ENCODE results near the gene TBC1D22A. TPM values are rescaled to one million over a fixed set of nuclear protein-coding genes. Genes with fewer than 3 reads are reported as not detected.
A peak's percentile ranks its signal among the peaks of the same experiment; 100 is the strongest.

TBC1D22A gene
- total RNA-seq, 4 donors from 2014 or later = 15.6 to 21.7 (median 20.5) TPM

DNA sequence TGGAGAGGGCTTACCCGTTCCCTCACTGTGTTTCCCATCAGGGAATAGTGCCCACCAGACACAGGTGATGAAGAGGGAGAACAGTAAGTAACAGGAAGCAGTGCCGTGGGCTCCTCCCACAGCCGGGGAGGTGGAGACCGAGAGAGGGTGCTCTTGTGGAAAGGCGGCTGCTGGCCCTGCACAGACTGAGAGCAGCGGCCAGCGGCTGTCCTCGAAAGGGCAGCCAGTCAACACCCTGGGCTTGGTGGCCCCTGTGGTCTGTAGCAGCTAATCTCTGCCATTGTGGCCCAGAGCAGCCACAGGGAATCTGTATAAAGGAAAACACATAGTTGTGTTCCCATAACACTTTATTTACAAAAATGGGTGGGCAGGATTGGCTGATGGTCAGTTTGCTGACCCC lies 121.9 kb downstream of the TBC1D22A start:
- no peak overlapping the region for H3K27ac ChIP-seq
- no peak for DNase-seq
- no peaks in the 10 kb centered on the region for H3K9me3 ChIP-seq
- no peak overlapping the region for H3K4me3 ChIP-seq
- intact Hi-C loops (cut with DNase I) = no loop called here
- H3K27me3 ChIP-seq = no peaks in the 10 kb centered on the region
- WGBS, 2 donors = 91 to 95% methylated on average over 6 to 8 of the region's 8 CpGs
- H3K4me1 ChIP-seq = no peaks in the 10 kb centered on the region
- H3K36me3 ChIP-seq = peaks cover 0 to 45% (median 0%) of the 10 kb centered on the region in 3 donors
- TF ChIP-seq, protein P1, sequence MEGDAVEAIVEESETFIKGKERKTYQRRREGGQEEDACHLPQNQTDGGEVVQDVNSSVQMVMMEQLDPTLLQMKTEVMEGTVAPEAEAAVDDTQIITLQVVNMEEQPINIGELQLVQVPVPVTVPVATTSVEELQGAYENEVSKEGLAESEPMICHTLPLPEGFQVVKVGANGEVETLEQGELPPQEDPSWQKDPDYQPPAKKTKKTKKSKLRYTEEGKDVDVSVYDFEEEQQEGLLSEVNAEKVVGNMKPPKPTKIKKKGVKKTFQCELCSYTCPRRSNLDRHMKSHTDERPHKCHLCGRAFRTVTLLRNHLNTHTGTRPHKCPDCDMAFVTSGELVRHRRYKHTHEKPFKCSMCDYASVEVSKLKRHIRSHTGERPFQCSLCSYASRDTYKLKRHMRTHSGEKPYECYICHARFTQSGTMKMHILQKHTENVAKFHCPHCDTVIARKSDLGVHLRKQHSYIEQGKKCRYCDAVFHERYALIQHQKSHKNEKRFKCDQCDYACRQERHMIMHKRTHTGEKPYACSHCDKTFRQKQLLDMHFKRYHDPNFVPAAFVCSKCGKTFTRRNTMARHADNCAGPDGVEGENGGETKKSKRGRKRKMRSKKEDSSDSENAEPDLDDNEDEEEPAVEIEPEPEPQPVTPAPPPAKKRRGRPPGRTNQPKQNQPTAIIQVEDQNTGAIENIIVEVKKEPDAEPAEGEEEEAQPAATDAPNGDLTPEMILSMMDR (IDR thresholded peaks at IDR 0.05) = no peak
- no peak for TF ChIP-seq POLR2A (IDR thresholded peaks at IDR 0.05)

DNA sequence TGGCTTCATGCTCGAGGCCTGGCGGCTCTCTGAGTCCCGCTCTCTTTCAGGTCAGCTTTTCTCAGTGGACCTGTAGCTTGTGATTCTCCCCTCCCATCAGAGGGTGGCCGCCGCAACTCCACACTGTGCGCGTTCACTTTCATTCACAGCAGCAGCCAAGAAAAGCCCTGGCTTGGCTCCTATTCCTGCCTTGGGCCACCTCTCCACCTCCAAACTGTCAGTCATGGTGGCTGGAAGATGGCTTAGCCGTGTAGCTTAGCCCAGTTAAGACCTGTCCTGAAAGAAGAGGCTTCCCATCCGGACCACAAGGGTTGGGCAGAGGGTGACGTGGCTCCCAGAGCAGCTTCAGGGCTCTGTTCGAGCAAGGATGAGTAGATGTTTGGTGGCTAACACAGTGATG lies 125.5 kb downstream of the TBC1D22A start:
- Histone ChIP-seq H3K36me3 (peaks cover 0 to 66% (median 0%) of the 10 kb centered on the region in 3 donors), H3K4me1 (no peaks in the 10 kb centered on the region), H3K9me3 (no peaks in the 10 kb centered on the region), H3K27me3 (no peaks in the 10 kb centered on the region), H3K4me3 (no peak overlapping the region), H3K27ac (no peak overlapping the region)
- DNase-seq = no peak
- intact Hi-C loops (cut with DNase I) = no loop called here
- 94% methylated on average over 7 to 10 of the region's 11 CpGs for WGBS, 2 donors
- no peak for TF ChIP-seq POLR2A (IDR thresholded peaks at IDR 0.05)

DNA sequence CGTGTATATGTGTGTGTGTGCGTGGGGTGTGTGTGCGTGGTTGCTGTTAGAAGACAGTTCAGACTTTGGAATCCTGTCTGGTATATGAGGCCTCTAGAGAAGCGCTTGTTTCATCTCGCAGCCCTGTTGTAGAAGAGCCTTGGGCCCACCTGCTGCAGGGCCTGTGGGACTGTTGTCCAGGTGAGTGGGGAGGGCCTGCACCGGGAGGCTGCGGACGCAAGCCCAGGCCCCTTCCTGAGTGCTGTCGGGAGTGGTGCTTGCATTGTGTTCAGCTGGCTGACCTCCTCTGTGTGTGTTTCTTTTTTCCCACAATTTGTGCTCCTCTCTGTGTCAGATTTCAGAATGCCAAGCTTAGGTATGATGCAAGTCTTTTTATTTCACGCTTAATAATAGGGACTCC lies 128.4 kb downstream of the TBC1D22A start:
- TF ChIP-seq POLR2A (IDR thresholded peaks at IDR 0.05) = no peak
- TF ChIP-seq, protein P1 (IDR thresholded peaks at IDR 0.05) = no peak
- intact Hi-C loops (cut with DNase I) = no loop called here
- Histone ChIP-seq H3K27ac (no peak overlapping the region), H3K4me3 (no peak overlapping the region), H3K9me3 (no peaks in the 10 kb centered on the region), H3K27me3 (no peaks in the 10 kb centered on the region), H3K4me1 (peaks cover 0 to 23% (median 0%) of the 10 kb centered on the region in 3 donors), H3K36me3 (peaks cover 0 to 71% (median 0%) of the 10 kb centered on the region in 3 donors)
- DNase-seq = no peak
- 95 to 99% methylated on average over 5 to 7 of the region's 10 CpGs for WGBS, 2 donors

DNA sequence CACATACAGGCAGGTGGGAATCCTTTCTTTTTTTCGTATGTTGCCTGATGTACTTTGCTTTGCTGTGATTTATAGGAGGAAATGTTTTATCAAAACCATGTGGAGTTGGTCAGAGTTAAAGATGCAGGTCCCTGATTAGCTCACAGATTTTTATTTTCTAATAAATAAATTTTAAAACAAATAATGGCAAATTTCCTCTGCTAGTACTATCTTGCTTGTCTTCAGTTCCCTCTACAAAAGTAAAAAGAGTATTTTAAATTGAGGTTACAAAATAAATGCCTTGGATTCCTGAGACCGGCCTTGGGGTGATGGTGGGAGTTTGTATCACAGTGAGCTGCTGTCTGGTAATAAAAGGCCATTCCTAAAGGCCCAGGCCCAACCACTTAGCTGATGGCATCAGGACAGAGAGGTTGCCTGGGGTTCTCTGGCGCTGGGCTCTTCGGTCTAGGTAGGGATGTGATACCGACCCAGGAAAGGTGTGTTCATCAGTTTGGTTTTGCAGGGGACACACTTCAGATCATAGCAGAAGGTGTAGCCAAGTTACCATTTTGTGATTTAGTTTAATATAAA lies 129.0 kb downstream of the TBC1D22A start:
- no peak for DNase-seq
- Histone ChIP-seq H3K4me1 (peaks cover 0 to 23% (median 0%) of the 10 kb centered on the region in 3 donors), H3K4me3 (no peak overlapping the region), H3K27ac (no peak overlapping the region), H3K36me3 (peaks cover 0 to 70% (median 0%) of the 10 kb centered on the region in 3 donors), H3K27me3 (no peaks in the 10 kb centered on the region), H3K9me3 (no peaks in the 10 kb centered on the region)
- TF ChIP-seq, protein P1 (IDR thresholded peaks at IDR 0.05) = no peak
- no peak for TF ChIP-seq POLR2A (IDR thresholded peaks at IDR 0.05)
- intact Hi-C loops (cut with DNase I) = no loop called here
- 97 to 98% methylated on average over 5 of the region's 5 CpGs for WGBS, 2 donors

DNA sequence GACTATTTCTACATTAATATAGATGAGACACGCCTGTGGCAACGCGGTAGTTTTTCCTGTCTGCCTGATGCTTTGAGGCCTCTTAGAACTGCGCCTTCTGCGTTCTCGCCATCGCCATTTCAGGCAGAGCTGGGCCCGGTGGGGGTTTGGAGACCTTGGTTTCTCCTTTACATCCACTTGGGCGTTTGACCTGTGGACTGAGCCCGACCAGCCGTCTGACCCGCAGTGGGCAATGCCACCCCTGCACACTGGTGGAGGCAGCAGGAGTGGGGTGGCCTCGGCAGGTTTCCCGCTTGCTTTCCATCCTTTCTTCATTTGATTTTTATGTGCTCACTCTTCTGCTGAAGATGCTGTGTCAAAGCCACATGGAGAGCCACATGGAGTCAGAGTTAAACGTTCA lies 130.4 kb downstream of the TBC1D22A start:
- Histone ChIP-seq H3K36me3 (peaks cover 0 to 73% (median 0%) of the 10 kb centered on the region in 3 donors), H3K4me1 (peaks cover 0 to 23% (median 0%) of the 10 kb centered on the region in 3 donors), H3K27me3 (no peaks in the 10 kb centered on the region), H3K4me3 (no peak overlapping the region), H3K27ac (no peak overlapping the region), H3K9me3 (no peaks in the 10 kb centered on the region)
- no peak for TF ChIP-seq POLR2A (IDR thresholded peaks at IDR 0.05)
- WGBS, 2 donors = 91 to 93% methylated on average over 15 of the region's 15 CpGs
- intact Hi-C loops (cut with DNase I) = no loop called here
- DNase-seq = no peak

DNA sequence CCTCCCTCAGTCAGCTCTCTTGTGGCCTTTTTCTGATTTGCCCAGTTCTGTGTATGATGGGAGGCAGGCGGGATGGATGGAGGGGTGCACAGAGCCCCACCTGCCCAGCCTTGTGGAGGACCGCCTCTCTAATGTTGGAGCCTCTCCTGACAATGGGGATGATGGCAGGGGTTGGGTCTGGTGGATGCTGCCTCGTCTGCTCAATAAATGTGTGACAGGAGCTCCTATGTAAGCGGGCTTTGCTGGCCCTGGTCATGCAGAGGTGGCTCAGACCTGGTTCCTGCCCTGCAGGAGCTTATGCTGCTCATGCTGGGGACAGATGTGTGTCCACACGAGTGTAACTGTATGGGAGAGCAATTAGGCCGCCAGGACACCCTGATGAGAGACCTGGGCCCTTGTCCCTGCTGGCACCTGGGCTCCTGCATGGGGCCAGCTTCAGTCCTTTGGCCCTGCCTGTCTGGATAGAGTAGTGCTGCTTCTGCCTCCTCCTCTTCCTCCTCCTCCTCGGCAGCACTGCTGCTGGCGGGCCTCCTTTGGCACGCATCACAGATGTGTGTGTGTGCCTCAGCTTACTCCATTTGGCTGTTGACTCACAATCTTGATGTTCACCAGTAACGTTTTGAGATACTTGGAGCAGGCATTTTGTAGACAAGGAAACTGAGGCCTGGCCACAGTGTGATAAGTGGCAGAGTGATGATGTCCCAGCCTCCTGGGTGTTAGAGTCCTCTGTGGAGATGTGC lies 131.0 kb downstream of the TBC1D22A start:
- intact Hi-C loops (cut with DNase I) = no loop called here
- Histone ChIP-seq H3K27ac (peak overlapping the region in 1 of 4 donors; percentile 12), H3K4me1 (peaks cover 0 to 23% (median 0%) of the 10 kb centered on the region in 3 donors), H3K36me3 (peaks cover 0 to 73% (median 0%) of the 10 kb centered on the region in 3 donors), H3K9me3 (no peaks in the 10 kb centered on the region), H3K4me3 (no peak overlapping the region), H3K27me3 (no peaks in the 10 kb centered on the region)
- WGBS, 2 donors = 81 to 93% methylated on average over 3 to 9 of the region's 10 CpGs
- no peak for TF ChIP-seq POLR2A (IDR thresholded peaks at IDR 0.05)
- TF ChIP-seq, protein P1 (IDR thresholded peaks at IDR 0.05) = no peak
- DNase-seq = no peak
